ENCODE results near the gene USP2.

Gene USP2

GRCh38 chr11:119306373-119306890 lies 75.1 kb downstream of the USP2 start:
- H3K27me3 ChIP-seq (ENCODE audit: control insufficient read depth in 2 of 2, insufficient read depth in 2 of 2, low read length in 2 of 2) = no peaks in the 10 kb centered on the region
- H3K9me3 ChIP-seq (ENCODE audit: control insufficient read depth in 2 of 2, low read length in 2 of 2) = no peaks in the 10 kb centered on the region
- no peak overlapping the region for H3K4me3 ChIP-seq (ENCODE audit: low read length in 2 of 2)
- H3K27ac ChIP-seq (ENCODE audit: low read depth in 2 of 2, low read length in 2 of 2) = no peak overlapping the region
- no peaks in the 10 kb centered on the region for H3K4me1 ChIP-seq (ENCODE audit: control insufficient read depth in 2 of 2, insufficient read depth in 2 of 2, low read length in 2 of 2)
- H3K36me3 ChIP-seq (ENCODE audit: control insufficient read depth in 2 of 2, insufficient read depth in 2 of 2, low read length in 2 of 2) = peaks cover 14 to 32% of the 10 kb centered on the region in 2 donors
- H3K9ac ChIP-seq (ENCODE audit: low read depth in 1 of 2, low read length in 2 of 2) = no peak overlapping the region

- Histone ChIP-seq H3K9me3 (ENCODE audit: control insufficient read depth in 2 of 2, low read length in 2 of 2) (no peaks in the 10 kb centered on the region), H3K4me3 (ENCODE audit: low read length in 2 of 2) (no peak overlapping the region), H3K9ac (ENCODE audit: low read depth in 1 of 2, low read length in 2 of 2) (no peak overlapping the region), H3K36me3 (ENCODE audit: control insufficient read depth in 2 of 2, insufficient read depth in 2 of 2, low read length in 2 of 2) (peaks cover 16 to 38% of the 10 kb centered on the region in 2 donors), H3K4me1 (ENCODE audit: control insufficient read depth in 2 of 2, insufficient read depth in 2 of 2, low read length in 2 of 2) (no peaks in the 10 kb centered on the region), H3K27ac (ENCODE audit: low read depth in 2 of 2, low read length in 2 of 2) (no peak overlapping the region), H3K27me3 (ENCODE audit: control insufficient read depth in 2 of 2, insufficient read depth in 2 of 2, low read length in 2 of 2) (no peaks in the 10 kb centered on the region)
Measured at GRCh38 chr11:119305556-119306372, 75.7 kb downstream of the USP2 start.
